Natural killer cell (primary cell): Measurements from ENCODE around the gene GIMAP8. TPM values are rescaled to one million over a fixed set of nuclear protein-coding genes. Genes with fewer than 3 reads are reported as not detected.
"Not testable (repeated sequence)": the region's sequence is repeated elsewhere in the genome, so short reads cannot be mapped to it uniquely, and the experiment has no call there.

Source experiments
- ATAC-seq, 3 donors: fragments of 150-1000 bp in 2 of 3; fragments of 200-7000 bp in 1 of 3; cut with Tn5 transposase; 1 replicate in 1 of 3; 2 replicates in 2 of 3; pipeline ENCODE4 v1.10.0; 2021; ENCODE audit warnings: mild to moderate bottlenecking in 2 of 3, moderate library complexity in 2 of 3
- DNase-seq, 2 donors: peaks; one replicate each; pipeline versions ENCODE4 v3.0.0 to v3.0.0-alpha.2; 2013 to 2021; ENCODE audit warnings: mixed read lengths in 1 of 2
- H3K27ac ChIP-seq: one replicate; pipeline ENCODE4 v1.5.1; 2013; ENCODE audit warnings: mild to moderate bottlenecking, low read length
- H3K27me3 ChIP-seq: one replicate; pipeline ENCODE4 v1.6.1; 2013; ENCODE audit warnings: low read length; ENCODE audit not compliant: control insufficient read depth, insufficient read depth
- H3K36me3 ChIP-seq: one replicate; pipeline ENCODE4 v1.6.1; 2013; ENCODE audit warnings: low read length; ENCODE audit not compliant: control insufficient read depth, insufficient read depth
- H3K4me1 ChIP-seq: one replicate; pipeline ENCODE4 v1.6.1; 2013; ENCODE audit warnings: low read length; ENCODE audit not compliant: control insufficient read depth, insufficient read depth
- H3K4me3 ChIP-seq: one replicate; pipeline ENCODE4 v1.5.1; 2013; ENCODE audit warnings: low read length
- H3K9me3 ChIP-seq: one replicate; pipeline ENCODE4 v1.6.1; 2013; ENCODE audit warnings: low read length; ENCODE audit not compliant: control insufficient read depth, insufficient read depth
- H3K27ac Mint-ChIP-seq, 2 donors: one replicate each; pipeline ENCODE4 v1.8.0; 2022; ENCODE audit warnings: mild to moderate bottlenecking in 2 of 2, mixed read lengths in 2 of 2, moderate library complexity in 1 of 2
- H3K27me3 Mint-ChIP-seq, 2 donors: one replicate each; pipeline ENCODE4 v1.8.0; 2022; ENCODE audit warnings: low read depth in 2 of 2, mixed read lengths in 2 of 2
- H3K36me3 Mint-ChIP-seq: one replicate; pipeline ENCODE4 v1.8.0; 2022; ENCODE audit warnings: mixed read lengths
- H3K4me1 Mint-ChIP-seq, 2 donors: one replicate each; pipeline ENCODE4 v1.8.0; 2022; ENCODE audit warnings: mixed read lengths in 2 of 2
- H3K4me3 Mint-ChIP-seq: one replicate; pipeline ENCODE4 v1.8.0; 2022; ENCODE audit warnings: mild to moderate bottlenecking, moderate library complexity, mixed read lengths
- H3K9me3 Mint-ChIP-seq, 2 donors: one replicate each; pipeline ENCODE4 v1.8.0; 2022; ENCODE audit warnings: mixed read lengths in 2 of 2
- CTCF ChIP-seq: fragments of 200-600 bp; IDR thresholded peaks from one replicate; pipeline ENCODE4 v1.8.0; 2022; ENCODE audit warnings: antibody characterized with exemption
- WGBS: methylation state at CpG from one replicate; pipeline ENCODE4 v1.1.7; 2013; ENCODE audit warnings: missing lambda C conversion rate; ENCODE audit not compliant: insufficient coverage; 5-methylcytosine and 5-hydroxymethylcytosine counted together
- intact Hi-C: fragments of 100-400 bp; cut with micrococcal nuclease; formaldehyde crosslinking; loops from one replicate; pipeline ENCODE4 v1.14.2; 2022
- total RNA-seq, 4 donors: library from RNA; stranded (reverse); fragments of 120-200 nt in 1 of 4; gene quantifications; one replicate each; pipeline versions ENCODE4 v1.2.3 to v1.2.4, GENCODE V29; 2013 to 2022

GIMAP8 gene
- total RNA-seq, 3 donors from 2014 or later (not counting 1 experiment from before 2014, with no cell fraction given): 6.7 to 17.7 (median 8.4) TPM

- Mint-ChIP-seq H3K27me3 (no peaks in the 10 kb centered on the region), H3K4me3 (no peak overlapping the region), H3K4me1 (peaks cover 23 to 45% of the 10 kb centered on the region in 2 donors), H3K36me3 (no peaks in the 10 kb centered on the region), H3K27ac (no peak overlapping the region), H3K9me3 (peaks cover 0 to 4% of the 10 kb centered on the region in 2 donors)
- Histone ChIP-seq H3K27ac (no peak overlapping the region), H3K4me3 (no peak overlapping the region), H3K4me1 (no peaks in the 10 kb centered on the region), H3K27me3 (no peaks in the 10 kb centered on the region), H3K36me3 (no peaks in the 10 kb centered on the region), H3K9me3 (no peaks in the 10 kb centered on the region)
- no peak for TF ChIP-seq CTCF
- 100% methylated on average over 1 of the region's 1 CpG for WGBS
- DNase-seq (no peak), ATAC-seq (no peak)
- intact Hi-C loops: no loop called here
Measured at GRCh38 chr7:150489782-150490181, 39.4 kb downstream of the GIMAP8 start.

- Mint-ChIP-seq H3K36me3 (peaks cover 15% of the 10 kb centered on the region), H3K4me1 (peaks cover 5 to 26% of the 10 kb centered on the region in 2 donors)
- H3K4me1 ChIP-seq, H3K27me3 Mint-ChIP-seq, H3K36me3 ChIP-seq, H3K9me3 ChIP-seq, intact Hi-C loops, H3K27ac ChIP-seq, H3K27me3 ChIP-seq, H3K4me3 Mint-ChIP-seq, H3K4me3 ChIP-seq, ATAC-seq, H3K9me3 Mint-ChIP-seq, H3K27ac Mint-ChIP-seq, DNase-seq: not testable (repeated sequence)
- no CpG with 5 or more reads among the region's 3 CpGs for WGBS
Measured at GRCh38 chr7:150493442-150493841, 43.0 kb downstream of the GIMAP8 start.

GRCh38 chr7:150502519-150502918 lies 52.1 kb downstream of the GIMAP8 start:
- H3K36me3 Mint-ChIP-seq: peaks cover 20% of the 10 kb centered on the region
- Histone ChIP-seq H3K9me3 (no peaks in the 10 kb centered on the region), H3K36me3 (no peaks in the 10 kb centered on the region), H3K4me1 (peaks cover 41% of the 10 kb centered on the region), H3K4me3 (no peak overlapping the region), H3K27me3 (no peaks in the 10 kb centered on the region), H3K27ac (peak overlapping the region; percentile 75)
- intact Hi-C loops: no loop called here
- no peaks in the 10 kb centered on the region for H3K27me3 Mint-ChIP-seq
- H3K4me3 Mint-ChIP-seq: peak overlapping the region; percentile 73
- DNase-seq (peak in 1 of 2 donors; percentile 73), ATAC-seq (peak; percentile 73 to 87 (median 78))
- peak overlapping the region; percentile 87 for H3K27ac Mint-ChIP-seq
- H3K4me1 Mint-ChIP-seq: peaks cover 76 to 79% of the 10 kb centered on the region in 2 donors
- no peak for TF ChIP-seq CTCF
- H3K9me3 Mint-ChIP-seq: peaks cover 5 to 12% of the 10 kb centered on the region in 2 donors

GRCh38 chr7:150503155-150503554 lies 52.7 kb downstream of the GIMAP8 start:
- no peaks in the 10 kb centered on the region for H3K27me3 ChIP-seq
- Mint-ChIP-seq H3K27ac (peak overlapping the region; percentile 87), H3K27me3 (no peaks in the 10 kb centered on the region), H3K9me3 (peaks cover 3 to 10% of the 10 kb centered on the region in 2 donors), H3K36me3 (peaks cover 14% of the 10 kb centered on the region), H3K4me1 (peaks cover 80 to 83% of the 10 kb centered on the region in 2 donors), H3K4me3 (peak overlapping the region; percentile 73)
- DNase-seq (peak in 1 of 2 donors; percentile 18), ATAC-seq (no peak)
- peak overlapping the region; percentile 75 for H3K27ac ChIP-seq
- H3K9me3 ChIP-seq: no peaks in the 10 kb centered on the region
- intact Hi-C loops: no loop called here
- H3K4me1 ChIP-seq: peaks cover 42% of the 10 kb centered on the region
- H3K36me3 ChIP-seq: no peaks in the 10 kb centered on the region
- WGBS: 75% methylated on average over 4 of the region's 4 CpGs
- no peak for TF ChIP-seq CTCF
- H3K4me3 ChIP-seq: no peak overlapping the region
